GM23338 (cell line): ENCODE data around the gene SYT9. TPM values are rescaled to one million over a fixed set of nuclear protein-coding genes. Genes with fewer than 3 reads are reported as not detected.
A peak's percentile ranks its signal among the peaks of the same experiment; 100 is the strongest.

Experiments
- ATAC-seq: fragments of 200-7000 bp; cut with Tn5 transposase; 3 replicates; pipeline ENCODE4 v1.9.1; 2020
- DNase-seq: peaks from one replicate; pipeline ENCODE4 v3.0.0-alpha.2; 2015; ENCODE audit warnings: low spot score
- H2AFZ ChIP-seq: fragments of 200-600 bp; sonication (generic); 2 replicates; pipeline ENCODE4 v1.8.0; 2016; ENCODE audit warnings: antibody characterized with exemption, mild to moderate bottlenecking, moderate library complexity
- H3F3A ChIP-seq: fragments of 200-600 bp; sonication (generic); replicated peaks from 2 replicates; pipeline ENCODE4 v1.8.0; 2017; ENCODE audit warnings: antibody characterized with exemption, mixed run types, low read depth
- H3K27ac ChIP-seq: fragments of 200-600 bp; sonication (generic); 2 replicates; pipeline ENCODE4 v1.6.1; 2016; ENCODE audit warnings: low read depth
- H3K27me3 ChIP-seq: fragments of 200-600 bp; sonication (generic); 2 replicates; pipeline ENCODE4 v1.8.0; 2016; ENCODE audit warnings: mild to moderate bottlenecking, mixed run types, moderate library complexity; ENCODE audit not compliant: insufficient read depth
- H3K36me3 ChIP-seq: fragments of 200-600 bp; sonication (generic); 2 replicates; pipeline ENCODE4 v1.8.0; 2016; ENCODE audit warnings: mild to moderate bottlenecking; ENCODE audit not compliant: insufficient read depth
- H3K4me1 ChIP-seq: fragments of 200-600 bp; sonication (generic); 2 replicates; pipeline ENCODE4 v1.8.0; 2016; ENCODE audit warnings: mild to moderate bottlenecking, moderate library complexity; ENCODE audit not compliant: insufficient read depth
- H3K4me2 ChIP-seq: fragments of 200-600 bp; sonication (generic); 2 replicates; pipeline ENCODE4 v1.7.1; 2017; ENCODE audit warnings: mixed run types
- H3K4me3 ChIP-seq: fragments of 200-600 bp; sonication (generic); 2 replicates; pipeline ENCODE4 v1.6.1; 2016; ENCODE audit warnings: mixed run types
- H3K79me2 ChIP-seq: fragments of 200-600 bp; sonication (generic); replicated peaks from 2 replicates; pipeline ENCODE4 v1.8.0; 2017; ENCODE audit warnings: mild to moderate bottlenecking; ENCODE audit not compliant: insufficient read depth
- H3K9me2 ChIP-seq: fragments of 200-600 bp; sonication (generic); 2 replicates; pipeline ENCODE4 v1.8.0; 2017; ENCODE audit not compliant: insufficient read depth
- H4K20me1 ChIP-seq: fragments of 200-600 bp; sonication (generic); replicated peaks from 2 replicates; pipeline ENCODE4 v1.8.0; 2017; ENCODE audit warnings: mild to moderate bottlenecking; ENCODE audit not compliant: insufficient read depth
- H3K27ac Mint-ChIP-seq: 2 replicates; pipeline ENCODE4 v1.8.0; 2020; ENCODE audit warnings: inconsistent platforms, mild to moderate bottlenecking, moderate library complexity, mixed read lengths
- H3K27me3 Mint-ChIP-seq: 3 replicates; pipeline ENCODE4 v1.8.0; 2022; ENCODE audit warnings: low read depth, mild to moderate bottlenecking, moderate library complexity, mixed read lengths, inconsistent platforms; ENCODE audit not compliant: insufficient read depth, poor library complexity
- H3K36me3 Mint-ChIP-seq: 3 replicates; pipeline ENCODE4 v1.8.0; 2021; ENCODE audit warnings: low read depth, mild to moderate bottlenecking, inconsistent platforms, moderate library complexity, mixed read lengths
- H3K4me1 Mint-ChIP-seq: 3 replicates; pipeline ENCODE4 v1.8.0; 2020; ENCODE audit warnings: mild to moderate bottlenecking, inconsistent platforms, mixed read lengths
- H3K4me3 Mint-ChIP-seq: 3 replicates; pipeline ENCODE4 v1.8.0; 2021; ENCODE audit warnings: moderate library complexity, mild to moderate bottlenecking, inconsistent platforms, mixed read lengths
- H3K9me3 Mint-ChIP-seq: 3 replicates; pipeline ENCODE4 v1.8.0; 2020; ENCODE audit warnings: moderate library complexity, mild to moderate bottlenecking, inconsistent platforms, mixed read lengths
- EZH2phosphoT487 ChIP-seq: fragments of 200-600 bp; sonication (generic); IDR thresholded peaks from one replicate; pipeline ENCODE4 v1.8.1; 2018; ENCODE audit warnings: antibody characterized with exemption; ENCODE audit not compliant: unreplicated experiment
- JUNB ChIP-seq: IDR thresholded peaks from one replicate; pipeline ENCODE4 v1.6.1; 2016; ENCODE audit warnings: antibody characterized with exemption; ENCODE audit not compliant: unreplicated experiment
- NANOG ChIP-seq: IDR thresholded peaks from 2 replicates; pipeline ENCODE4 v1.6.1; 2016; ENCODE audit warnings: antibody characterized with exemption, borderline replicate concordance
- POLR2AphosphoS5 ChIP-seq: IDR thresholded peaks from 2 replicates; pipeline ENCODE4 v1.6.1; 2016; ENCODE audit warnings: antibody characterized with exemption, low read depth
- STAT1 ChIP-seq: IDR thresholded peaks from one replicate; pipeline ENCODE4 v1.6.1; 2016; ENCODE audit warnings: antibody characterized with exemption; ENCODE audit not compliant: unreplicated experiment
- ZNF114 ChIP-seq: fragments of 250-450 bp; sonication (Bioruptor Pico); IDR thresholded peaks from 2 replicates; pipeline ENCODE4 v1.5.0; 2020; ENCODE audit warnings: mild to moderate bottlenecking, moderate library complexity
- ZNF331 ChIP-seq: fragments of 250-450 bp; sonication (Bioruptor Pico); IDR thresholded peaks from 2 replicates; pipeline ENCODE4 v1.5.0; 2020; ENCODE audit warnings: low read depth, mild to moderate bottlenecking, moderate library complexity
- polyA plus RNA-seq: library from polyadenylated mRNA; unstranded; fragments of >200 nt; fragmentation: Nextera tagmentation; extraction: Ambion mirVana; gene quantifications from 2 replicates; pipeline ENCODE4 v1.2.1, GENCODE V29; 2016
- total RNA-seq: library from RNA; depleted of rRNA; stranded (reverse); fragments of >200 nt; shearing (Covaris generic); gene quantifications from 2 replicates; pipeline ENCODE4 v1.2.3, GENCODE V29; 2014
- TF ChIP-seq, protein P1 (sequence below): fragments of 250-450 bp; sonication (Bioruptor Pico); IDR thresholded peaks from 2 replicates; pipeline ENCODE4 v1.5.0; 2020; ENCODE audit warnings: mild to moderate bottlenecking, moderate library complexity
- TF ChIP-seq, protein P2 (sequence below): IDR thresholded peaks from one replicate; pipeline ENCODE4 v1.6.1; 2018; ENCODE audit warnings: antibody characterized with exemption; ENCODE audit not compliant: unreplicated experiment
- TF ChIP-seq, protein P3 (sequence below), 2 experiments: fragments of 200-600 bp in 1 of 2; sonication (generic) in 1 of 2; conservative IDR thresholded peaks; 2 replicates each; pipeline versions ENCODE4 v1.5.1 to v1.6.1; 2016 to 2017; ENCODE audit warnings: antibody characterized with exemption in 2 of 2, low read depth in 2 of 2, mild to moderate bottlenecking in 2 of 2, moderate library complexity in 1 of 2
- TF ChIP-seq, protein P4 (sequence below): IDR thresholded peaks from 2 replicates; pipeline ENCODE4 v1.6.1; 2016; ENCODE audit warnings: antibody characterized with exemption

Gene SYT9
- total and polyA plus RNA-seq, 2 experiments from 2014 or later: 0.91 to 2.4 TPM

DNA sequence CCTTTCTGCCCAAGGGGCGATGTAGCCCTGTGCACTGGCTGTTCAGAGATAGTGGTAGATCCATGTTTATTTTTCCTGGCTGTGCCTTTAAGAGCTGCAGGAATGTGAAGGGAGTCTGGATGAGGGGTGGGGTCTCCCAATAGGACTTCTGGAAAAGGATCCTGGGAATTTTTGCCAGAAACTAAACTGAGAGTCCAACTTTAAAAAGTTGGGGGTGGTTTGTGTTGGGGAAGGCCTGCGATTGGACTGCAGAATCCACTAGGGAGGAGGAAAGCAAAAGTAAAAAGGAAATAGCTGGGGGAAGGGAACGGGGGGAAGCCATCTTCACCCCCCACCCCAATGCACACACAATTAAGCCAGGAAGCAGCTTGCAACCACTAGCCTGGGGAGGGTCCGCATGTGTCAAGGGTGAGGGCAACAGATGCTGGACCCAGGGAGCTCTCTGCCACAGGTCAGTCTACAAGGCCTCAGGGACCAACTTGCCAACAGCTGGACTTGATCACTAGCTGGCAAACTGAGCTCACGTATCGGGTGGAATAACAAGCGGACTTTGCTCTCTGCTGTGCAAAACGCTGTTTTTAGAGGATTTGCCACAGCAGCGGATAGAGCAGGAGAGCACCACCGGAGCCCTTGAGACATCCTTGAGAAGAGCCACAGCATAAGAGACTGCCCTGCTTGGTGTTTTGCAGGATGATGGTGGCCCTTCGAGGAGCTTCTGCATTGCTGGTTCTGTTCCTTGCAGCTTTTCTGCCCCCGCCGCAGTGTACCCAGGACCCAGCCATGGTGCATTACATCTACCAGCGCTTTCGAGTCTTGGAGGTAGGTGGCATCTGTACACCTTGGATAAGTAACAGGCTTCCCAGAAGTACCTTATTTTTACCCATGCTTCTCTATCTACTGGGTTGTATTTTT is 233.7 kb downstream of the SYT9 start, which contains the start of gene OLFML1:
TSS of gene OLFML1 (plus strand) at position 321 of the 912 bp plus-strand sequence. CDS start at position 691, 370 bp downstream.
- Histone ChIP-seq H2AFZ (peak within 1 kb of the TSS; percentile 15; the same call in 1 of the 2 replicates), H4K20me1 (no peaks in the 10 kb centered on the region), H3K4me1 (peaks cover 10% of the 10 kb centered on the region; the same call in 1 of the 2 replicates), H3K36me3 (no peaks in the 10 kb centered on the region), H3K4me3 (no peak within 1 kb of the TSS), H3K9me2 (peaks cover 19% of the 10 kb centered on the region), H3K4me2 (peak within 1 kb of the TSS; percentile 14; the same call in 1 of the 2 replicates), H3F3A (no peaks in the 10 kb centered on the region), H3K27me3 (no peaks in the 10 kb centered on the region), H3K79me2 (no peaks in the 10 kb centered on the region), H3K27ac (peak within 1 kb of the TSS; percentile 32; the same call in 1 of the 2 replicates)
- Mint-ChIP-seq H3K27me3 (peaks cover 4% of the 10 kb centered on the region), H3K9me3 (no peaks in the 10 kb centered on the region), H3K4me1 (peaks cover 22% of the 10 kb centered on the region), H3K4me3 (no peak within 1 kb of the TSS; the same call in 2 of the 3 replicates), H3K36me3 (no peaks in the 10 kb centered on the region), H3K27ac (peak within 1 kb of the TSS; percentile 35; the same call in 1 of the 2 replicates)
- DNase-seq: no peak
- no peak for ATAC-seq
- TF ChIP-seq, protein P1, sequence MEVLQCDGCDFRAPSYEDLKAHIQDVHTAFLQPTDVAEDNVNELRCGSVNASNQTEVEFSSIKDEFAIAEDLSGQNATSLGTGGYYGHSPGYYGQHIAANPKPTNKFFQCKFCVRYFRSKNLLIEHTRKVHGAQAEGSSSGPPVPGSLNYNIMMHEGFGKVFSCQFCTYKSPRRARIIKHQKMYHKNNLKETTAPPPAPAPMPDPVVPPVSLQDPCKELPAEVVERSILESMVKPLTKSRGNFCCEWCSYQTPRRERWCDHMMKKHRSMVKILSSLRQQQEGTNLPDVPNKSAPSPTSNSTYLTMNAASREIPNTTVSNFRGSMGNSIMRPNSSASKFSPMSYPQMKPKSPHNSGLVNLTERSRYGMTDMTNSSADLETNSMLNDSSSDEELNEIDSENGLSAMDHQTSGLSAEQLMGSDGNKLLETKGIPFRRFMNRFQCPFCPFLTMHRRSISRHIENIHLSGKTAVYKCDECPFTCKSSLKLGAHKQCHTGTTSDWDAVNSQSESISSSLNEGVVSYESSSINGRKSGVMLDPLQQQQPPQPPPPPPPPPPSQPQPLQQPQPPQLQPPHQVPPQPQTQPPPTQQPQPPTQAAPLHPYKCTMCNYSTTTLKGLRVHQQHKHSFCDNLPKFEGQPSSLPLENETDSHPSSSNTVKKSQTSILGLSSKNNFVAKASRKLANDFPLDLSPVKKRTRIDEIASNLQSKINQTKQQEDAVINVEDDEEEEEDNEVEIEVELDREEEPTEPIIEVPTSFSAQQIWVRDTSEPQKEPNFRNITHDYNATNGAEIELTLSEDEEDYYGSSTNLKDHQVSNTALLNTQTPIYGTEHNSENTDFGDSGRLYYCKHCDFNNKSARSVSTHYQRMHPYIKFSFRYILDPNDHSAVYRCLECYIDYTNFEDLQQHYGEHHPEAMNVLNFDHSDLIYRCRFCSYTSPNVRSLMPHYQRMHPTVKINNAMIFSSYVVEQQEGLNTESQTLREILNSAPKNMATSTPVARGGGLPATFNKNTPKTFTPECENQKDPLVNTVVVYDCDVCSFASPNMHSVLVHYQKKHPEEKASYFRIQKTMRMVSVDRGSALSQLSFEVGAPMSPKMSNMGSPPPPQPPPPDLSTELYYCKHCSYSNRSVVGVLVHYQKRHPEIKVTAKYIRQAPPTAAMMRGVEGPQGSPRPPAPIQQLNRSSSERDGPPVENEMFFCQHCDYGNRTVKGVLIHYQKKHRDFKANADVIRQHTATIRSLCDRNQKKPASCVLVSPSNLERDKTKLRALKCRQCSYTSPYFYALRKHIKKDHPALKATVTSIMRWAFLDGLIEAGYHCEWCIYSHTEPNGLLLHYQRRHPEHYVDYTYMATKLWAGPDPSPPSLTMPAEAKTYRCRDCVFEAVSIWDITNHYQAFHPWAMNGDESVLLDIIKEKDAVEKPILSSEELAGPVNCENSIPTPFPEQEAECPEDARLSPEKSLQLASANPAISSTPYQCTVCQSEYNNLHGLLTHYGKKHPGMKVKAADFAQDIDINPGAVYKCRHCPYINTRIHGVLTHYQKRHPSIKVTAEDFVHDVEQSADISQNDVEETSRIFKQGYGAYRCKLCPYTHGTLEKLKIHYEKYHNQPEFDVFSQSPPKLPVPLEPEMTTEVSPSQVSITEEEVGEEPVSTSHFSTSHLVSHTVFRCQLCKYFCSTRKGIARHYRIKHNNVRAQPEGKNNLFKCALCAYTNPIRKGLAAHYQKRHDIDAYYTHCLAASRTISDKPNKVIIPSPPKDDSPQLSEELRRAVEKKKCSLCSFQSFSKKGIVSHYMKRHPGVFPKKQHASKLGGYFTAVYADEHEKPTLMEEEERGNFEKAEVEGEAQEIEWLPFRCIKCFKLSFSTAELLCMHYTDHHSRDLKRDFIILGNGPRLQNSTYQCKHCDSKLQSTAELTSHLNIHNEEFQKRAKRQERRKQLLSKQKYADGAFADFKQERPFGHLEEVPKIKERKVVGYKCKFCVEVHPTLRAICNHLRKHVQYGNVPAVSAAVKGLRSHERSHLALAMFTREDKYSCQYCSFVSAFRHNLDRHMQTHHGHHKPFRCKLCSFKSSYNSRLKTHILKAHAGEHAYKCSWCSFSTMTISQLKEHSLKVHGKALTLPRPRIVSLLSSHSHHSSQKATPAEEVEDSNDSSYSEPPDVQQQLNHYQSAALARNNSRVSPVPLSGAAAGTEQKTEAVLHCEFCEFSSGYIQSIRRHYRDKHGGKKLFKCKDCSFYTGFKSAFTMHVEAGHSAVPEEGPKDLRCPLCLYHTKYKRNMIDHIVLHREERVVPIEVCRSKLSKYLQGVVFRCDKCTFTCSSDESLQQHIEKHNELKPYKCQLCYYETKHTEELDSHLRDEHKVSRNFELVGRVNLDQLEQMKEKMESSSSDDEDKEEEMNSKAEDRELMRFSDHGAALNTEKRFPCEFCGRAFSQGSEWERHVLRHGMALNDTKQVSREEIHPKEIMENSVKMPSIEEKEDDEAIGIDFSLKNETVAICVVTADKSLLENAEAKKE (CRISPR knock-in tag): no peak
- TF ChIP-seq ZNF114 (CRISPR knock-in tag): no peak
- TF ChIP-seq, protein P2, sequence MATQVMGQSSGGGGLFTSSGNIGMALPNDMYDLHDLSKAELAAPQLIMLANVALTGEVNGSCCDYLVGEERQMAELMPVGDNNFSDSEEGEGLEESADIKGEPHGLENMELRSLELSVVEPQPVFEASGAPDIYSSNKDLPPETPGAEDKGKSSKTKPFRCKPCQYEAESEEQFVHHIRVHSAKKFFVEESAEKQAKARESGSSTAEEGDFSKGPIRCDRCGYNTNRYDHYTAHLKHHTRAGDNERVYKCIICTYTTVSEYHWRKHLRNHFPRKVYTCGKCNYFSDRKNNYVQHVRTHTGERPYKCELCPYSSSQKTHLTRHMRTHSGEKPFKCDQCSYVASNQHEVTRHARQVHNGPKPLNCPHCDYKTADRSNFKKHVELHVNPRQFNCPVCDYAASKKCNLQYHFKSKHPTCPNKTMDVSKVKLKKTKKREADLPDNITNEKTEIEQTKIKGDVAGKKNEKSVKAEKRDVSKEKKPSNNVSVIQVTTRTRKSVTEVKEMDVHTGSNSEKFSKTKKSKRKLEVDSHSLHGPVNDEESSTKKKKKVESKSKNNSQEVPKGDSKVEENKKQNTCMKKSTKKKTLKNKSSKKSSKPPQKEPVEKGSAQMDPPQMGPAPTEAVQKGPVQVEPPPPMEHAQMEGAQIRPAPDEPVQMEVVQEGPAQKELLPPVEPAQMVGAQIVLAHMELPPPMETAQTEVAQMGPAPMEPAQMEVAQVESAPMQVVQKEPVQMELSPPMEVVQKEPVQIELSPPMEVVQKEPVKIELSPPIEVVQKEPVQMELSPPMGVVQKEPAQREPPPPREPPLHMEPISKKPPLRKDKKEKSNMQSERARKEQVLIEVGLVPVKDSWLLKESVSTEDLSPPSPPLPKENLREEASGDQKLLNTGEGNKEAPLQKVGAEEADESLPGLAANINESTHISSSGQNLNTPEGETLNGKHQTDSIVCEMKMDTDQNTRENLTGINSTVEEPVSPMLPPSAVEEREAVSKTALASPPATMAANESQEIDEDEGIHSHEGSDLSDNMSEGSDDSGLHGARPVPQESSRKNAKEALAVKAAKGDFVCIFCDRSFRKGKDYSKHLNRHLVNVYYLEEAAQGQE: no peak
- TF ChIP-seq, protein P3, sequence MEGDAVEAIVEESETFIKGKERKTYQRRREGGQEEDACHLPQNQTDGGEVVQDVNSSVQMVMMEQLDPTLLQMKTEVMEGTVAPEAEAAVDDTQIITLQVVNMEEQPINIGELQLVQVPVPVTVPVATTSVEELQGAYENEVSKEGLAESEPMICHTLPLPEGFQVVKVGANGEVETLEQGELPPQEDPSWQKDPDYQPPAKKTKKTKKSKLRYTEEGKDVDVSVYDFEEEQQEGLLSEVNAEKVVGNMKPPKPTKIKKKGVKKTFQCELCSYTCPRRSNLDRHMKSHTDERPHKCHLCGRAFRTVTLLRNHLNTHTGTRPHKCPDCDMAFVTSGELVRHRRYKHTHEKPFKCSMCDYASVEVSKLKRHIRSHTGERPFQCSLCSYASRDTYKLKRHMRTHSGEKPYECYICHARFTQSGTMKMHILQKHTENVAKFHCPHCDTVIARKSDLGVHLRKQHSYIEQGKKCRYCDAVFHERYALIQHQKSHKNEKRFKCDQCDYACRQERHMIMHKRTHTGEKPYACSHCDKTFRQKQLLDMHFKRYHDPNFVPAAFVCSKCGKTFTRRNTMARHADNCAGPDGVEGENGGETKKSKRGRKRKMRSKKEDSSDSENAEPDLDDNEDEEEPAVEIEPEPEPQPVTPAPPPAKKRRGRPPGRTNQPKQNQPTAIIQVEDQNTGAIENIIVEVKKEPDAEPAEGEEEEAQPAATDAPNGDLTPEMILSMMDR (conservative IDR thresholded peaks at IDR 0.05; ENCODE audit: low read depth in 2 of 2): no peak
- no peak for TF ChIP-seq STAT1
- no peak for TF ChIP-seq POLR2AphosphoS5
- TF ChIP-seq, protein P4, sequence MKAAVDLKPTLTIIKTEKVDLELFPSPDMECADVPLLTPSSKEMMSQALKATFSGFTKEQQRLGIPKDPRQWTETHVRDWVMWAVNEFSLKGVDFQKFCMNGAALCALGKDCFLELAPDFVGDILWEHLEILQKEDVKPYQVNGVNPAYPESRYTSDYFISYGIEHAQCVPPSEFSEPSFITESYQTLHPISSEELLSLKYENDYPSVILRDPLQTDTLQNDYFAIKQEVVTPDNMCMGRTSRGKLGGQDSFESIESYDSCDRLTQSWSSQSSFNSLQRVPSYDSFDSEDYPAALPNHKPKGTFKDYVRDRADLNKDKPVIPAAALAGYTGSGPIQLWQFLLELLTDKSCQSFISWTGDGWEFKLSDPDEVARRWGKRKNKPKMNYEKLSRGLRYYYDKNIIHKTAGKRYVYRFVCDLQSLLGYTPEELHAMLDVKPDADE: no peak
- TF ChIP-seq NANOG: no peak
- no peak for TF ChIP-seq JUNB
- TF ChIP-seq EZH2phosphoT487: no peak
- no peak for TF ChIP-seq ZNF331
